ENCODE data around the gene NKD1.

The NKD1 gene

DNA sequence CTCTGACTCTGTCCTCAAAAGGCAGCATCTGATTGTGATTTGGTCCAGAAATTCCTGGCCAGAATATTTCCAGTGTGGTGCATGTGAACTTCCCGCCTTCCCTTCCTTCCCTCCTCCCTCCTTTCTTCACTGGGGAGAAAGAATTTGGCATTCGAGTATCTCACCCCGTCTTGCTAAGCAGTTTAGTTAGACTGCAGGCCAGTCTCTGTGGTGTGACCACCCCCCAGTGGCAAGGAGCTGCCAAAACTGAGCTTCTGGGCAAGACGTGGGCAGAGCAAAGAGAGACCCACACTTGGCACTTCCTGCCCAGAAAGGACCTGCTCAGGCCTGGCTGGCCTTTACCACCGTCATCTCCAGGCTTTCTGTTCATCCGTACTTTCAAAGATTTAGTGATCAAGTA lies 96.5 kb downstream of the NKD1 start:
- Mint-ChIP-seq H3K36me3 (no peaks in the 10 kb centered on the region), H3K27ac (no peak overlapping the region)

DNA sequence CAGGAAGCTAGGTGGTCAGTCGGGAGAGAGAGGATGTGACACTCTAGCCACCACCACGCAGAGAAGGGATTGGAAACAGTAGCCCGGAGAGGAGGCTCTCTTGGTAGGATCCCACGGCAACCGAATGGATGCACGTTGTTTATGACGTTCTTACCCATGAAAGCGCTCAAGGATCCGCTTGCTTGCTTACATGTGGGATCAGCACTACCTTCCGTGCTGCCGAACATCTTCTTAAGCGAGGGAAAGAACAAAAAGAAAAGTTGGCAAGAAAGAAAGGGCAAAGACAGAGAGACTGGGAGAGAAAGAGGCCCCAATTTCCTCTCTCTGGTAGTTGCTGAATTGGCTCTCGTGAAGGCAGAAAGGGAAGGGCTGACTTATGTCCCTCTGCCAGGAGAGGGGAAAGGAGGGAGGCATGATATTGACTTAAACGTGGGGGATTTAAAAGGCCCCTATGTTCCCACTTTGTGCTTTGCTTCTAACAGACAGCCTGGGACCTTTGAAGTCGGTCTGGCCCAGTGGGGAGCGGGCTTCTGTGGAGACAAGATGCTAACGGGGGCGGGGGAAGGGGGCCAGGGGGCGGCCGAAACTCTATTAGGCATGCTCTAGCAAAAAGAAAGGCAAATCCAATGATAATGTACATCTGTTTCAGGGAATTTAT lies 97.5 kb downstream of the NKD1 start:
- no peaks in the 10 kb centered on the region for H3K9me3 Mint-ChIP-seq
- no peak overlapping the region for H3K4me3 Mint-ChIP-seq
- ATAC-seq, result no peak
- H3K27ac Mint-ChIP-seq, result no peak overlapping the region
- no peaks in the 10 kb centered on the region for H3K4me1 Mint-ChIP-seq
- no peaks in the 10 kb centered on the region for H3K36me3 Mint-ChIP-seq
- peaks cover 16% of the 10 kb centered on the region for H3K27me3 Mint-ChIP-seq

More for the DNA sequence above, 96.5 kb downstream of the NKD1 start:
- Mint-ChIP-seq H3K27me3 (peaks cover 18% of the 10 kb centered on the region), H3K4me3 (no peak overlapping the region), H3K9me3 (no peaks in the 10 kb centered on the region), H3K4me1 (no peaks in the 10 kb centered on the region)
- peak; percentile 73 for ATAC-seq

DNA sequence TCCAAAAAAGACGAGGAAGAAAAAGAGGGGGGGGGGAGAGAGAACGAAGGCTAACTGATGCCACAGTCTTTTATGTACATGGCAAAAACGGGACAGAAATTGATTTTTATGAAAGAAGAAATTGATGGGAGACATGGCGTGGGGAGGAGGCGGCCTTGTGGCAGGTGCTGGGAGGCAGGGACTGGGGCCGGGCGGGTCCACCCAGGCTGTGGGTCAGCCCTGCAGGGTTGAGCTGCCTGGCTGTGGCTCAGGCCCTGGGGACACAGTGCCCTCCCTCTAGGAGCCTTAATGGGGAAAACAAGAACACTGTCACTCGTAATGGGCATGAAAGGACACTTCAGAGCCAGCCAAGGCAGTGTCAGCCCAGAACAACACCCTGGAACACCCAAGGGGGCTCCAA lies 98.1 kb downstream of the NKD1 start:
- H3K27me3 Mint-ChIP-seq, result peaks cover 10% of the 10 kb centered on the region
- no peak for ATAC-seq
- H3K9me3 Mint-ChIP-seq, result no peaks in the 10 kb centered on the region
- H3K4me1 Mint-ChIP-seq, result no peaks in the 10 kb centered on the region
- no peak overlapping the region for H3K27ac Mint-ChIP-seq
- H3K36me3 Mint-ChIP-seq, result no peaks in the 10 kb centered on the region
- H3K4me3 Mint-ChIP-seq, result no peak overlapping the region

DNA sequence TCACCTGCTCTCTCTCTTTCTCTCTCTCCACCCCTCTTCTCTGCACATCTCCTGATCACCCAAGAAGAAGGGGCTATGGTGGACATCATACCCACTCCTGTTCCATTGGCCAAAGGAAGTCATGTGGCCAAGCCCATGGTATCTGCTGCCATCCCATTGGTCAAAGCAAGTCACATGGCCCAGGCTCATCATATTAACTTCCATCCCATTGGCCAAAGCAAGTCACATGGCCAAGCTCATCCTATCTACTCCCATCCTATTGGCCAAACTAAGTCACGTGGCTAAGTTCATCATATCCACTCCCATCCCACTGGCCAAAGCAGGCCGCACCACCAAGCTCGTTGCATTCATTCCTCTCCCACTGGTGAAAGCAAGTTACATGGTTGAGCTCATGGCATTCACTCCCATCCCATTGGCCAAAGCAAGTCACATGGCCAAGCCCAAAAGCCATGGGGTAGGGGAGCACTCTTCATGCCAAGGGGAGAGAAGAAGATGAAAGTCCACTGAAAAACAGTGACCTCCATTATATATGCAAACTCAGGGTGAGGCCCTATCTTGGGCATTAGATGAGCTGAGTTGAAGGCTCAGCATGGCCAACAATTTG lies 103.7 kb downstream of the NKD1 start:
- Mint-ChIP-seq H3K27ac (no peak overlapping the region), H3K27me3 (peaks cover 9% of the 10 kb centered on the region), H3K4me3 (no peak overlapping the region), H3K36me3 (peaks cover 6% of the 10 kb centered on the region), H3K9me3 (peaks cover 5% of the 10 kb centered on the region), H3K4me1 (no peaks in the 10 kb centered on the region)
- no peak for ATAC-seq

DNA sequence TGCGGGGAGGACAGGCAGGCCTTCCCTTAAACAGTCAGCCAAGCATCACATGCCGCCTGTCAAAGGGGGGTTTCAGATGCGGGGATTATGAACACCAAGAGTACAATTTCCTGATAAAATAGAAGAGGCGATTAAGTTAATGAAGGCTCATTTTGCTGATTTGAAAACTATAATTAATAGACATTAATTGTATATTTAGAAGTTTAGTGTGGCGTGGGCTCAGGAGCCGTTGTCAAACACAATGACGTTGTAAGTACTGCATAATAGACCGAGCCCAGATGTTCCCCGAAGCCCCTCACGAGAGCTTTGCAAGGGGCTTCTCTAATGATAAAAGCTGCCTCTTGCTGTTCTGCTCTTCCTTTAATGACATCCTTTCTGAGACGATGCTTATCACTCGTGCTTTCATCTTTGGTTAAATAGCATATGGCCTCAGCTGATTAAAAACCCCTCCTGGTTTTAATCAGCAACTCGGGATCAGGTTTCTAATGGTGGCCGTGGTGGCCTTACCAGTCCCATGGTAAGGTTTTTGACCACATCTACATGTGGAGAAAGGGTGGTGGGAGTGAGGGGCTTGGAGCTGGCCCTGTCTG lies 104.7 kb downstream of the NKD1 start:
- Mint-ChIP-seq H3K4me1 (no peaks in the 10 kb centered on the region), H3K27me3 (peaks cover 9% of the 10 kb centered on the region), H3K36me3 (peaks cover 6% of the 10 kb centered on the region), H3K4me3 (no peak overlapping the region), H3K9me3 (peaks cover 5% of the 10 kb centered on the region), H3K27ac (no peak overlapping the region)
- ATAC-seq, result no peak

DNA sequence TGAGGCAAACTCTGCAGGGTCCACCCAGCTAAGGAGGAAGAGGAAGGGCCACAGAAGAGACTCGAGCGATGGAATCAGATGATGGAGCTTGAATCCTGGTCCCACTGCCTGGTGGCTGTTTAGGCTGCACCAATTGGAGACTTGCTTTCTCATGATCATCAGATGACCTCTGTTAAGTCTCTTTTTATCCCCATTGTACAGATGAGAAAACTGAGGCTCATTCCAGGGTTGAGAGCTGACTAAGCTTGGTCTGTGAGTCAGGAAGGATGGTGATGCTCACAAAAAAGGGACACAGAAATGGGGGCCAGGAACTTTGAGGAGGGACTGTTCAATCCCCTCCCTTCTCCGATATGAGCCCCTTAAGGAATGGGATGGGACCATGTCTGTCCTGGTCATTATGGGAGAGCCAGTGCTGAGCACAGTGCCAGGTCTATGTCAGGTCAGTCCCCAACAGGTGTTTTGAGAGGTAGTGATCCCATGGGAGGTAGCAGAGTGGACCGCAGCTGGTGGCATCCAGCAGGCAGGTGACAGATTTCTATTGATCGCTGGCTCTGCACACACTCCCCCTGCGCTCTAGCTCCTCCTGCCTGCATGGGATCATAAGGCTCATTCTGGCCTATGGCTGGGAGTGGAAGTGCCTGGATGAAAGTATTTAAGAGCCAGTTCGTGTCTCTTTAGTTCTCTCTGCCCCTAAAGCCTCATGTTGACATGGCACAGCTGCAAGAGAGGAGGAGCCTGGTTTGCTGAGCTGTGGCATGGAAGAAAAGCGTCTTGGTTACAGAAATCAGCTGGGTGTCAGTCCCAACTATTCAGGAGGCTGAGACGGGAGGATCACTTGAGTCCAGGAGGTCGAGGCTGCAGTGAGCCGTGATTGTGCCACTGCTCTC lies 105.7 kb downstream of the NKD1 start:
- Mint-ChIP-seq H3K27me3 (peaks cover 9% of the 10 kb centered on the region), H3K4me3 (no peak overlapping the region), H3K36me3 (peaks cover 6% of the 10 kb centered on the region), H3K27ac (no peak overlapping the region), H3K9me3 (peaks cover 5% of the 10 kb centered on the region), H3K4me1 (no peaks in the 10 kb centered on the region)
- no peak for ATAC-seq

DNA sequence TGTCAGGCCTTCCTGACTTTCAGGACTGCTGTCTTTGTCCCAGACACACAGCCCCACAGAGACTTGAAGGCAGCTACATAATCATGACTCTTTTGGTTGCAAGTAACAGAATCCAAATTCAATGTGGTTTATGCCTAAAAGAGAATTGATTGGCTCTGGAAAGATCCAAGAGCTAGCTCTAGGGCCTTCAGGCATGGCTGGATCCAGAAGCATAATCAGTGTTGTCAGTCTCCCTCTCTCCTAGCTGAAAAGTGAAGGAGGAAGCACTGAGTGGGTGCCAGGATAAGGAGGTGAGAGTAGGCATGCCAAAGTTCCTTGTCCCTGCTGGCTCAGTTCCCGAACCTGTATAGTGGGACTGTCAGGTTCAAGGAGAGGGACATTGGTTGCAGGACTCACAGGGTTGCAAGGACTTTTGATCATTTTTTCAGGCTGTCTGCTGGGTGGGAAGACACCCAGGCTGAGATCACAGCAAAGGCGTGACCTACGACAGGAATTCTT lies 107.4 kb downstream of the NKD1 start:
- ATAC-seq, result no peak
- Mint-ChIP-seq H3K9me3 (peaks cover 5% of the 10 kb centered on the region), H3K4me3 (no peak overlapping the region), H3K27ac (no peak overlapping the region), H3K27me3 (peaks cover 2% of the 10 kb centered on the region), H3K36me3 (peaks cover 6% of the 10 kb centered on the region), H3K4me1 (no peaks in the 10 kb centered on the region)

DNA sequence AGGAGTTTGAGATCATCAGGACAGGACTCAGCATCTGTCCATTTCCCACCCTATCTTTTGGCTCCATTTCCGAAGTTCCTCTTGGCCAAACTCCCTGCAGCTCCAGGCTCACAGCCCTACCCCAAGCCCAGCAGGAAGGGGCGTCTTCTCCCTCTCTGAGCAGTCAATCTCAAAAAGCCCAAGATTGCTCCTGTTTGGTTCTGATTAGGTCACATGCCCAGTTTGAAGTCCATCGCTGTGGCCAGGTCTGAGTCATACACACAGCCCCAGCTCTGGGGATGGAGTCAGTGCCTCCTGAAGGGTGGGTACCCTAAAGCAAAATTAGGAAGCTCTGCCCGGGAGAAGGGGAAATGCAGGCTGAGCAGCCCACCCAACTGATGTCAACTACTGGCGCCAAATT lies 109.0 kb downstream of the NKD1 start:
- ATAC-seq, result no peak
- no peak overlapping the region for H3K27ac Mint-ChIP-seq
- no peaks in the 10 kb centered on the region for H3K4me1 Mint-ChIP-seq

DNA sequence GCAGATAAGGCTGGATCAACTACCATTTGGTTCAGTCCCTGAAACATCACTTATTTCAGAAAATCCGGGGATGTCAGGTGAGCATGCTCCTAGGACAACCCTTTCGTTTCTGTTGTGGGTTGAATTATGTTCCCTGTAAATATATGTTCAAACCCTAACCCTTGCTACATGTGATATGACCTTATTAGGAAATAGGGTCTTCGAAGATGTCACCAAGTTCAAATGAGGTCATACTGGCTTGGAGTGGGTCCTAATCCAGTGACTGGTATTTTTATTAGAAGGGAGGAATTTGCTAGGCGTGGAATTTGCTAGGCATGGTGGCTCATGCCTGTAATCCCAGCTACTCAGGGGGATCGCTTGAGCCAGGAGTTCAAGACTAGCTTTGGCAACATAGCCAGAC lies 111.6 kb downstream of the NKD1 start:
- no peaks in the 10 kb centered on the region for H3K9me3 Mint-ChIP-seq
- no peaks in the 10 kb centered on the region for H3K27me3 Mint-ChIP-seq
- H3K4me1 Mint-ChIP-seq, result peaks cover 2% of the 10 kb centered on the region
- no peak overlapping the region for H3K4me3 Mint-ChIP-seq
- H3K36me3 Mint-ChIP-seq, result no peaks in the 10 kb centered on the region
- ATAC-seq, result no peak
- no peak overlapping the region for H3K27ac Mint-ChIP-seq

More for the DNA sequence above, 109.0 kb downstream of the NKD1 start:
- Mint-ChIP-seq H3K36me3 (no peaks in the 10 kb centered on the region), H3K27me3 (no peaks in the 10 kb centered on the region), H3K4me3 (no peak overlapping the region), H3K9me3 (no peaks in the 10 kb centered on the region)

DNA sequence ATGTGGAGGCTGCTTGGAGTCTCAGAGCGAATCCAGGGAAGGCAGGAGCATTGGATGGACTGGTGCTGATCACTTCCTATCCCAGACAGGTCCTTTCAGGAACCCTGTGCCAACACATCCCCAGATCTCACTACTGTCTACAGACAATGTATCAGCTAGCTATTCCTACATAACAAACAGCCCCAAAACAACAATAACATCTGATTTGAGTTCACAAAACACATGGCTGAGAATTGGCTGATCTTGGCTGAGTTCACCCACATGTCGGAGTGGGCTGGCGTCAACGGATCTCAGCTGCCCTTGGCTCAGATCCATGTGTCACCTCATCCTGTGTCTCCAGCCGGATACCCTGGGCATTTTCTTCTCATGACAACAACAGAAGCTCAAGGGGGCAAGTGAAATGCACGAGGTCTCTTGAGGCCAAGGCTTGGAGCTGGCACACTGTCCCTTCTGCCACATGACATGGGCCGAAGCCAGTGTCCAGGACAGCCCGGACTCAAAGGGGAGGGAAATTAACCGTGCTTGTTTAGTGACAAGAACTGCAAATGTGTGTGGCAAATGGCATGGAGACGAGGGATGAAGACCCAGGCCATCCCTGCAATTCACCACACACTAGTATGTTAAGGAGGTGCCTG lies 114.2 kb downstream of the NKD1 start:
- H3K4me3 Mint-ChIP-seq, result no peak overlapping the region
- H3K36me3 Mint-ChIP-seq, result no peaks in the 10 kb centered on the region
- no peak overlapping the region for H3K27ac Mint-ChIP-seq
- H3K4me1 Mint-ChIP-seq, result peaks cover 21% of the 10 kb centered on the region
- no peaks in the 10 kb centered on the region for H3K27me3 Mint-ChIP-seq
- peaks cover 2% of the 10 kb centered on the region for H3K9me3 Mint-ChIP-seq
- no peak for ATAC-seq

DNA sequence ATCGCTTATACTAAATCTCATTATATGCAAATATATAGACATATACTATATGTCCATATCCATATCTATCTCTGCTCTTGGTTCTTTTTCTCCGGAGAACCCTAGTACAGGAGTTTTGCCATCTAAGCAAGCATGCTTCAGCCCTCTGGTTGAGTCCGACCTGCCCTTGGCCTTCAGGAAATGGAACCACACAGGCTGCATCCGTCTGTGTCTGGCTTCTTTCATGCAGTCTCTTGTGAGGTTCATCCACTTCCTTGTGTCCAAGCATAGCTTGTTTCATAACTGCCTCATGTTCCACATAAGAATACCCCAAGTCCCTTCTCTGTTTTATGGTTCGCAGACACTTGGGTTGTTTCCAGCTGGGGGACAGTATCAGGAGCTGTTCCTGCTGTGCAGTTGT lies 116.1 kb downstream of the NKD1 start:
- Mint-ChIP-seq H3K36me3 (peaks cover 11% of the 10 kb centered on the region), H3K4me3 (no peak overlapping the region), H3K27me3 (no peaks in the 10 kb centered on the region)

DNA sequence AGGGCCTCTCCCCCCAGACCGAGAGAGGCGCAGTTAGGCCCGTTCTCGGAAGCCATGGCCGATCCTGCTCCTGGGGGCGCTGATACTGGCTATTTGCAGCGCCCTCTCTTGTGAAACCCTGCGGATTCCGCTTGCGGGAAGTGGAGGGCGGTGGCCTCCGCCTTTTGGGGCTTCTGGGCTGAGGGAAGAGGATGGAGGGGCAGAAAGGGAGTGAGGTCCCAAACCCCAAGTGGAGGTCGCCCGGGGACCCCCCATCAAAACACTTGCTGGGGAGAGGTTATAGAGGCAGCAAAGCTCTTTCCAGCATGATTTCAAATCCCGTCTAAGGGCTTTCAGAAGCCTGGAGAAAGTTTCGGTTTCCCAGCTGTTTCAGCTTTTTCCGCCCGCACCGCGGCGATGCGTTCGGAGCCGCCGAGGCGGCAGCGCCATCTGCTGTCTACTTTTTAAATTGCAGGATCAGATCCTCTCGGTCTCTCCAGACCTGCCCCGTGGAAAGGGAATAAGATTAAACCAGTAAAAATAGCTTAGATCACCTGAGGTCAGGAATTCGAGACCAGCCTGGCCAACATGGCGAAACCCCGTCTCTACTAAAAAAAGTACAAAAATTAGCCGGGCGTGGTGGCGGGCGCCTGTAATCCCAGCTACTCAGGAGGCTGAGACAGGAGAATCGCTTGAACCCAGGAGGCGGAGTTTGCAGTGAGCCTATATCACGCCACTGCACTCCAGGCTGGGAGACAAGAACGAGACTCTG lies 117.1 kb downstream of the NKD1 start:
- H3K27ac Mint-ChIP-seq, result peak overlapping the region; percentile 82
- ATAC-seq, result peak; percentile 59
- H3K27me3 Mint-ChIP-seq, result no peaks in the 10 kb centered on the region
- peak overlapping the region; percentile 75 for H3K4me3 Mint-ChIP-seq
- H3K4me1 Mint-ChIP-seq, result peaks cover 32% of the 10 kb centered on the region
- H3K9me3 Mint-ChIP-seq, result peaks cover 2% of the 10 kb centered on the region
- H3K36me3 Mint-ChIP-seq, result peaks cover 15% of the 10 kb centered on the region

More for the DNA sequence above, 116.1 kb downstream of the NKD1 start:
- Mint-ChIP-seq H3K9me3 (peaks cover 2% of the 10 kb centered on the region), H3K27ac (no peak overlapping the region), H3K4me1 (peaks cover 32% of the 10 kb centered on the region)
- ATAC-seq, result no peak

DNA sequence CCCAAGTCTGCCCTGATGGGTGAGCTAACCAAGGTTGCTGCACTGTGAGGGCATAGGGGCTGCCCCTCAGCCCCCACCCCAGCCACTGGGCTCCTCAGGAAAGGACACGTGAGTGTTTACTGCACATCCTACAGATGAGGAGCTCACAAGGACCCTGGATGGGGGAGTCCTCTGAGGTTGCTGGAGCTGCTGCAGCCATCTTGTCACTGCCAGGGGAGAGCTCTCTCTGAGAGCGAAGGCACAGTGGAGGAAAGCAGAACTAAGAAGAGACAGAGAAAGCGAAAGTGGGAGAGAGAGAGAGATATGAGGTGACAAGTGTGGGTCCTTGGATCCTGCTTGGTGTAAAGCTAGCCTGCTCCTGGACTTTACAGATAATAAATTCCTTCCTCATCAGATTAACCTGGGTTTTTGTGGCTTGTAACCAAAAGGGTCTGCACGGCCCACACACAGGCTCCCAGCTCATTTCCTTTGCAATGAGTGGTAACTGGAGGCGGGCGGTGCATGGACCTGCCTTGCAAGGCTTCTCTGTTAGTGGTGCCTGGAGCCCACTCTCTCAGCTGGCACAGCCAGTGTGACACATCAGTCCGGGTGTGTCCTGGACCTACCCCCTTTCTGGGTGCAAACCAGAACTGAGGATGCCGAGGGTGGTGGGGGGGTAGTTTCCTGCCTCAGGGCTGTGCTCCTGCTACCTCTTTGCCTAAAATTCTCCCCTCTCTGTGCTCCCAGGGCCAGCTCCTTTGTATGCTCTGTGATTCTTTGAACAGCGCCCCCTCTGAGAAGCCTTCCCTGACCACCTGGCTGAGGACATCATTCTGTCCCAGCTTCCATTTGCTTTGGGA lies 118.7 kb downstream of the NKD1 start:
- H3K4me1 Mint-ChIP-seq, result peaks cover 32% of the 10 kb centered on the region
- ATAC-seq, result peak; percentile 82
- H3K36me3 Mint-ChIP-seq, result peaks cover 30% of the 10 kb centered on the region

More for the DNA sequence above, 118.7 kb downstream of the NKD1 start:
- H3K9me3 Mint-ChIP-seq, result peaks cover 2% of the 10 kb centered on the region
- no peaks in the 10 kb centered on the region for H3K27me3 Mint-ChIP-seq
- peak overlapping the region; percentile 85 for H3K27ac Mint-ChIP-seq
- peak overlapping the region; percentile 52 for H3K4me3 Mint-ChIP-seq
